Subcutaneous abdominal adipose tissue (tissue), 5 donors: ENCODE measurements around the gene PDZD2.
A peak's percentile ranks its signal among the peaks of the same experiment; 100 is the strongest.

Experiments used
- H3K27ac ChIP-seq: one replicate; pipeline ENCODE4 v1.7.0; 2013; ENCODE audit warnings: low read depth, mild to moderate bottlenecking, inconsistent platforms, low read length, moderate library complexity
- H3K27me3 ChIP-seq, 5 donors: one replicate each; pipeline ENCODE4 v1.7.0; 2013; ENCODE audit warnings: low read length in 5 of 5, inconsistent platforms in 1 of 5; ENCODE audit not compliant: control insufficient read depth in 5 of 5, insufficient read depth in 4 of 5
- H3K36me3 ChIP-seq, 5 donors: one replicate each; pipeline ENCODE4 v1.7.0; 2013; ENCODE audit warnings: low read length in 5 of 5; ENCODE audit not compliant: control insufficient read depth in 5 of 5, insufficient read depth in 5 of 5
- H3K4me1 ChIP-seq, 5 donors: one replicate each; pipeline ENCODE4 v1.7.0; 2013; ENCODE audit warnings: low read length in 5 of 5, mild to moderate bottlenecking in 3 of 5, moderate library complexity in 1 of 5; ENCODE audit not compliant: control insufficient read depth in 5 of 5, insufficient read depth in 5 of 5
- H3K4me3 ChIP-seq, 5 donors: one replicate each; pipeline ENCODE4 v1.7.0; 2013; ENCODE audit warnings: low read length in 5 of 5, low read depth in 1 of 5
- H3K9ac ChIP-seq, 5 donors: one replicate each; pipeline ENCODE4 v1.7.0; 2013; ENCODE audit warnings: low read length in 5 of 5, mild to moderate bottlenecking in 4 of 5, moderate library complexity in 3 of 5
- H3K9me3 ChIP-seq, 5 donors: one replicate each; pipeline ENCODE4 v1.7.0; 2013; ENCODE audit warnings: low read length in 5 of 5; ENCODE audit not compliant: control insufficient read depth in 5 of 5
- donor health status: healthy.
- donor health status: healthy.
- donor health status: healthy.
- donor health status: healthy.
- donor health status: healthy.

Gene PDZD2

GRCh38 chr5:32144378-32145207 lies 505.7 kb downstream of the PDZD2 start:
- peaks cover 0 to 2% (median 0%) of the 10 kb centered on the region in 5 donors for H3K36me3 ChIP-seq
- H3K27me3 ChIP-seq: no peaks in the 10 kb centered on the region
- H3K4me3 ChIP-seq: no peak overlapping the region
- peaks cover 4 to 43% (median 39%) of the 10 kb centered on the region in 5 donors for H3K4me1 ChIP-seq
- no peak overlapping the region for H3K9ac ChIP-seq
- H3K9me3 ChIP-seq: no peaks in the 10 kb centered on the region
- H3K27ac ChIP-seq: peak overlapping the region; percentile 41

DNA sequence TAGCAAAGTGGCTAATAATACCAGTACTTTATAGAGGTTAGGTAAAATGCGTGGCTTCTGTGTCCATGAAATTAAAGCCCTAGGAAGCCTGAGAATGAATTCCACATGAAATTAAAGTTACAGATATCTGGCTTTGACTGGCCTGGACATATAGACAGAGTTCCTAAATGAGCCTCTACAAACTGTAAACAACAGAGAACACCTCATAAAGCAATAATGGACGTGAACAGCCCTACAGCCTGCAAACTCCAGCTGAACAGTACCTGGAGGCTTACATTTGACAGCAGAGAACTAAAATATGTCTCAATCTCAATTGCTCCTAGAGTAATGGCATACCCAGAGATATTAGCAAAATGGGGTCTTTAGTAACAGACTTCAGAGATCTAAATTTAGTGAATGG lies 506.4 kb downstream of the PDZD2 start:
- peak overlapping the region; percentile 41 for H3K27ac ChIP-seq
- no peaks in the 10 kb centered on the region for H3K27me3 ChIP-seq
- no peaks in the 10 kb centered on the region for H3K9me3 ChIP-seq
- peaks cover 0 to 2% (median 0%) of the 10 kb centered on the region in 5 donors for H3K36me3 ChIP-seq
- H3K4me1 ChIP-seq: peaks cover 4 to 48% (median 39%) of the 10 kb centered on the region in 5 donors
- no peak overlapping the region for H3K9ac ChIP-seq
- H3K4me3 ChIP-seq: no peak overlapping the region

DNA sequence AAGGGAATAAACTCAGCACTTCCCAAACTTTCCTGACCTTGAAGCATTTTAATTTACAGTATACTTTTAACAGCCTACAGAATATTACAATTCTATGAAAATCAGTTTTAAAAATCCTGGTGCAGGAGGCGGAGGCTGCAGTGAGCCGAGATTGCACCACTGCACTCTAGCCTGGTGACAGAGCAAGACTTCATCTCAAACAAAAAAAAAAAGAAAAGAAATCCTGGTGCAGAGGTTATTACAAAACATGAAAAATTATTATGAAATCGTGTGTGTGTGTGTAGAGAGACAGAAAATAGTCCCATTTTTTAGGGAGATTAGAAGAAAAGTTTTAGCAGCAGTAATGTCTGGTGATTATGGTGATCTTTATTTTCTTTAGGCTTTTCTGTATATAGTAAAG lies 508.3 kb downstream of the PDZD2 start:
- Histone ChIP-seq H3K27ac (peak overlapping the region; percentile 30), H3K27me3 (no peaks in the 10 kb centered on the region), H3K9ac (no peak overlapping the region), H3K9me3 (no peaks in the 10 kb centered on the region), H3K36me3 (peaks cover 0 to 6% (median 0%) of the 10 kb centered on the region in 5 donors), H3K4me3 (no peak overlapping the region), H3K4me1 (peaks cover 4 to 54% (median 39%) of the 10 kb centered on the region in 5 donors)

DNA sequence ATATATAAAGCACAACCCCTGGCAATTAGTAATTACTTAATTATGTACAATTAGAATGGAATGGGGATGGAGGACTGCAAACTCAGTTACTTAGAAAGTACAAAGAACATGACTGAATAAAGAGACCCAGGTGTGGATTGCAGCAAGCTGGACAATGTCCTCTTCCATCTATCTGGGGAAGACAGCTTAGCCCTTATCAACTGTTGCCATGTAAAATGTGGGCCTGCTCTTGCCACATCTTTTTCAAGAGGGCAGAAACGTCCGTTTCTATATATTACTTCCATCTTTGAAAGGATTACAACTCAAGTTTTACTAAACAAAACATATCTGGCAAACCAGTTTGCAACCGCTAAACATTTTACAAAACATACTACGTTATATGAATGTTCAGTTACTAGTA lies 509.0 kb downstream of the PDZD2 start:
- Histone ChIP-seq H3K27me3 (no peaks in the 10 kb centered on the region), H3K4me1 (peaks cover 4 to 58% (median 44%) of the 10 kb centered on the region in 5 donors)

DNA sequence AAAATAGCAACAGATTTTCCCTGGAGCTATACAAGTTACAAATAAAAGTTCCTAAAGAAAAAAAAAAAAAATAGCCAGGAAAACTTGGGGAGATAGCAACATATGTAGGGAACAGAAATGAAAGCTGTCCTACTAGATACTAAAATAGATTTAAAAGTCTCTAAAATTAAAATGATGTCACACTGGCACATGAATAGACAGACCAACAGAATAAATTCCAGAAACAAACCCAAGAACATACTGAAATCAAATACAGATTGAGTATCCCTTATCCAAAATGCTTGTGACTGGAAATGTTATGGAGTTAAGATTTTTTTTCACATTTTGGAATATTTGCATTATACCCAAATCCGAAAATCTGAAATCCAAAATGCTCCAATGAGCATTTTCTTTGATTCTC lies 511.4 kb downstream of the PDZD2 start:
- no peak overlapping the region for H3K27ac ChIP-seq
- H3K36me3 ChIP-seq: peaks cover 0 to 4% (median 0%) of the 10 kb centered on the region in 5 donors
- H3K9me3 ChIP-seq: no peaks in the 10 kb centered on the region
- peak overlapping the region in 1 of 5 donors; percentile 0 for H3K9ac ChIP-seq
- no peak overlapping the region for H3K4me3 ChIP-seq
- peaks cover 0 to 55% (median 49%) of the 10 kb centered on the region in 5 donors for H3K4me1 ChIP-seq
- no peaks in the 10 kb centered on the region for H3K27me3 ChIP-seq

More for the DNA sequence above, 509.0 kb downstream of the PDZD2 start:
- no peak overlapping the region for H3K27ac ChIP-seq
- peaks cover 0 to 6% (median 0%) of the 10 kb centered on the region in 5 donors for H3K36me3 ChIP-seq
- H3K9me3 ChIP-seq: no peaks in the 10 kb centered on the region
- no peak overlapping the region for H3K9ac ChIP-seq
- no peak overlapping the region for H3K4me3 ChIP-seq

DNA sequence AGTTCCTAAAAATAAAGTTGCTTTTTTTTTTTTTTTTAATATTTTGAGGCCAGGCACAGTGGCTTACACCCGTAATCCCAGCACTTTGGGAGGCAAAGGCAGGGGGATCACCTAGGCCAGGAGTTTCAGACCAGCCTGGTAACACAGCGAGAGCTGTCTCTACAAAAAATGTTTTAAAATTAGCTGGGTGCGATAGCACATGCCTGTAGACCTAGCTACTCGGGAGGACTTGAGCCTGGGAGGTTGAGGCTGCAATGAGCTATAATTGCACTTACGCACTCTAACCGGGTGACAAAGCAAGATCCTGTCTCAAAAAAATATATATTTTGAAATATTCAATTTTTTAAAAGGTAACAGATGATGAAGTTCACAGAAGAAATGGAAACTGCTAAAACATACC lies 512.3 kb downstream of the PDZD2 start:
- peaks cover 0 to 7% (median 0%) of the 10 kb centered on the region in 5 donors for H3K36me3 ChIP-seq
- peaks cover 0 to 47% (median 42%) of the 10 kb centered on the region in 5 donors for H3K4me1 ChIP-seq
- no peak overlapping the region for H3K9ac ChIP-seq
- no peaks in the 10 kb centered on the region for H3K9me3 ChIP-seq
- no peak overlapping the region for H3K4me3 ChIP-seq
- H3K27ac ChIP-seq: no peak overlapping the region
- no peaks in the 10 kb centered on the region for H3K27me3 ChIP-seq

DNA sequence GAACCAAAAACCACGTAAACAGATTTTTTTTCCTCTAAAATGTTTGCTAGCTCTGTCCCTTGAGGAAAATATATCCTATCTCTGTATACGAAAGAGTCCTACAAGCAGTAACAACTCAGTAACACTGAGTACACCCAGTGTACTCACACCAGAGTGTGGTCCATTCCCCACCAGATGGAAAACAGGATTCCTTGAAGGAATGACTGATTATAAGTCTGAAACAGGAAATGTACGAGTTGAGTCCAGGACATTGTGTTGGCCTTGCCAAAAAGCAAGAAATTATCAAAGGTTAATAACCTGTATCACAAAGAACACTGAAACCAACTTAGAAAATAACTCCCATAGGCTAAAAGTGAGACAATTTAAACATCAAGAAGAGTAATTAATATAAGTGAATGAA lies 514.8 kb downstream of the PDZD2 start:
- no peak overlapping the region for H3K4me3 ChIP-seq
- peaks cover 0 to 40% (median 36%) of the 10 kb centered on the region in 5 donors for H3K4me1 ChIP-seq
- no peaks in the 10 kb centered on the region for H3K27me3 ChIP-seq
- H3K9me3 ChIP-seq: no peaks in the 10 kb centered on the region
- no peak overlapping the region for H3K9ac ChIP-seq
- H3K36me3 ChIP-seq: peaks cover 0 to 9% (median 0%) of the 10 kb centered on the region in 5 donors
- no peak overlapping the region for H3K27ac ChIP-seq

DNA sequence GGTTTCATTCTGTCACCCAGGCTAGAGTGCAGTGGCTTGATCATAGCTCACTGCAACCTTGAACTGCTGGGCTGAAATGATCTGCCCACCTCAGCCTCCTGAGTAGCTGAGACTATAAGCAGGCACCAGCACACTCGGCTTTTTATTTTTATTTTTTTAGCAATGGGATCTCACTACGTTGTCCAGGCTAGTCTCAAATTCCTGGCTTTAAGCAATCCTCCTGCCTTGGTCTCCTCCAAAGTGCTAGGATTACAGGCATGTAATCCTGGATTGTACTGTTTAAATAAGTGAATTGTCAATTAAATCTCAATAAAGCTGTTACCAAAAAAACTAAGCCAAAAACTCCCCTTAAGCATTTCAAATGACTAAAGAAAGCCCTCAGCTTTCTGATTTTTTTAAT lies 516.3 kb downstream of the PDZD2 start:
- Histone ChIP-seq H3K27me3 (no peaks in the 10 kb centered on the region), H3K36me3 (peaks cover 0 to 12% (median 0%) of the 10 kb centered on the region in 5 donors), H3K4me1 (peaks cover 0 to 49% (median 42%) of the 10 kb centered on the region in 5 donors), H3K9ac (no peak overlapping the region), H3K9me3 (no peaks in the 10 kb centered on the region), H3K4me3 (no peak overlapping the region), H3K27ac (no peak overlapping the region)

DNA sequence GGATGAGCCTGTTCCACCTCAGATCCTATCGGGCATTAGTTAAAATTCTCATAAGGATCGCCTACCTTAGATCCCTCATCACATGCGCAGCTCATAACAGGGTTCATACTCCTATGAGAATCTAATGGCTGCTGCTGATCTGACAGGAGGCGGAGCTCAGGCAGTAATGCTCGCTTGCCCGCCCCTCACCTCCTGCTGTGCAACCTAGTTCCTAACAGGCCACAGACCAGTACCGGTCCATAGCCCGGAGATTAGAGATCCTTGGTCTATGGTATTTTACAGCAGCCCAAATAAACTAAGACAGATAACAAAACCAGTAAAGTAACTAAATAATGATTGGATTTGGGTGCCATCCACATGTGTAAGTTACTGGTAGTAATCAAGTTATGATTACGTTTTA lies 517.7 kb downstream of the PDZD2 start:
- no peaks in the 10 kb centered on the region for H3K27me3 ChIP-seq
- no peak overlapping the region for H3K27ac ChIP-seq
- H3K9me3 ChIP-seq: no peaks in the 10 kb centered on the region
- H3K9ac ChIP-seq: no peak overlapping the region
- no peak overlapping the region for H3K4me3 ChIP-seq
- peaks cover 0 to 15% (median 0%) of the 10 kb centered on the region in 5 donors for H3K36me3 ChIP-seq
- H3K4me1 ChIP-seq: peaks cover 0 to 45% (median 42%) of the 10 kb centered on the region in 5 donors

DNA sequence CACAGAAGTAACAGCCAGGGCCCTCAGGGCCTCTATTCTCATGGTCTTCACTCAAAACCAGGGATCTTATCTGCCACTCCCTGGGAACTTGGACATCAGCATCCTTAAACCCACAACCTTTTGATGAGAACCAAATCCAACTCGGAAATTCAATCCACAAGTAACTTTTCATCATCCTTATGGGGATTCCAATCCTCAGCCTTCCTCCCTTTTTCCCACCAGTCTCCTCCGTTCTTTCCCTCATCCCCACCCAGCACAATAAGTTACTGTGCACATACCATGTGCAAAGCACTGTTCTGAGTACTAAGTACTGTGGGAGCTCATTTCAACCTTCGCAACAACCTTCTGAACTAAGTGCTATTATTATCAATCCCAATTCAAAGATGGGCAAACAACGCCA lies 518.1 kb downstream of the PDZD2 start:
- no peak overlapping the region for H3K4me3 ChIP-seq
- peaks cover 0 to 11% (median 0%) of the 10 kb centered on the region in 5 donors for H3K36me3 ChIP-seq
- H3K27me3 ChIP-seq: no peaks in the 10 kb centered on the region
- no peak overlapping the region for H3K27ac ChIP-seq
- no peak overlapping the region for H3K9ac ChIP-seq
- H3K4me1 ChIP-seq: peaks cover 0 to 45% (median 42%) of the 10 kb centered on the region in 5 donors
- no peaks in the 10 kb centered on the region for H3K9me3 ChIP-seq
